ENCODE results near the gene SEC16A. TPM values are rescaled to one million over a fixed set of nuclear protein-coding genes. Genes with fewer than 3 reads are reported as not detected.

Gene SEC16A
- total RNA-seq, 1 experiment from 2014 or later, result 85.8 TPM

DNA sequence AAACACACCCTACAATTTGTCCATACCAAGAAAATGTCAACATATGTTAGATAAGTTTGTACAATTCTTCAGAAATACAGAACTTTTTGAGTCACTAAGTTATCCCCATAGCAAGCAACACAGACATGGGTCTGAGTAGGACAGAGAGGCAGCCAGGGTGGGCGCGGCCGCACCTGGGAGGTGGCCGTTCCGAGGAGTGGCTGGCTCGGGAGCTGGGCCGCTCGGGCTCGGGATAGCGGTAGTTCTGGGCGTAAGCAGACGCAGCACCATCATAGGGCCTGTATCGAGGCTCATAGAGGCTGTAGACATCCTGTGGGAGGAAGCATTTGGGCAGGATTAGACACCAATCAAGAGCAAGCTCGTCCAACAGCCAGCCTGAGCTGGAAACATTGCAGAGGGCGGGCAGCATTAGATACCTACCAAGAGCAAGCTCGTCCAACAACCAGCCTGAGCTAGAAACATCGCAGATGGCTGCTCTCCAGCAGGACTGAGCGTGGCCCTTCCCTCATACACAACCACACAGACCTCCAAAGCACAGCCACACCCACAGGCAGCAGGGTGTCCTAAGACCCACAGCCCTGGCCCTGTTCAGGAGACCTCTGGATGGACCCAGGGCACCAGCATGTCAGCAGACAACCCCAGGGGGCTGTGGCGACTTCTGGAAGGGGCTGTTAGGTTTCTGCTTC, 10.9 kb downstream of the SEC16A start:
- Mint-ChIP-seq H3K36me3 (ENCODE audit: insufficient read depth, unreplicated experiment) (peaks cover 94% of the 10 kb centered on the region), H3K4me1 (ENCODE audit: insufficient read depth, unreplicated experiment) (no peaks in the 10 kb centered on the region), H3K27me3 (ENCODE audit: insufficient read depth, unreplicated experiment) (no peaks in the 10 kb centered on the region), H3K4me3 (ENCODE audit: unreplicated experiment) (no peak overlapping the region), H3K27ac (ENCODE audit: low read depth, unreplicated experiment) (no peak overlapping the region), H3K9me3 (ENCODE audit: unreplicated experiment) (no peaks in the 10 kb centered on the region)
- intact Hi-C loops (cut with micrococcal nuclease), result no loop called here
- TF ChIP-seq, protein P1, sequence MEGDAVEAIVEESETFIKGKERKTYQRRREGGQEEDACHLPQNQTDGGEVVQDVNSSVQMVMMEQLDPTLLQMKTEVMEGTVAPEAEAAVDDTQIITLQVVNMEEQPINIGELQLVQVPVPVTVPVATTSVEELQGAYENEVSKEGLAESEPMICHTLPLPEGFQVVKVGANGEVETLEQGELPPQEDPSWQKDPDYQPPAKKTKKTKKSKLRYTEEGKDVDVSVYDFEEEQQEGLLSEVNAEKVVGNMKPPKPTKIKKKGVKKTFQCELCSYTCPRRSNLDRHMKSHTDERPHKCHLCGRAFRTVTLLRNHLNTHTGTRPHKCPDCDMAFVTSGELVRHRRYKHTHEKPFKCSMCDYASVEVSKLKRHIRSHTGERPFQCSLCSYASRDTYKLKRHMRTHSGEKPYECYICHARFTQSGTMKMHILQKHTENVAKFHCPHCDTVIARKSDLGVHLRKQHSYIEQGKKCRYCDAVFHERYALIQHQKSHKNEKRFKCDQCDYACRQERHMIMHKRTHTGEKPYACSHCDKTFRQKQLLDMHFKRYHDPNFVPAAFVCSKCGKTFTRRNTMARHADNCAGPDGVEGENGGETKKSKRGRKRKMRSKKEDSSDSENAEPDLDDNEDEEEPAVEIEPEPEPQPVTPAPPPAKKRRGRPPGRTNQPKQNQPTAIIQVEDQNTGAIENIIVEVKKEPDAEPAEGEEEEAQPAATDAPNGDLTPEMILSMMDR (IDR thresholded peaks at IDR 0.05; ENCODE audit: unreplicated experiment), result no peak
- BruUV-seq (replicated peaks), result no TSS peak
- DNase-seq (ENCODE audit: unreplicated experiment), result no peak
- CTCF ChIA-PET, result no interaction called here
- POLR2A ChIA-PET, result interaction anchor here (0.6 kb wide), 1 partner anchor 996 kb away, joined by 3 read pairs; no protein-coding TSS in a partner anchor

GRCh38 chr9:136470792-136471469, 11.9 kb downstream of the SEC16A start:
- no peak overlapping the region for H3K4me3 Mint-ChIP-seq (ENCODE audit: unreplicated experiment)
- no TSS peak for BruUV-seq (replicated peaks)

DNA sequence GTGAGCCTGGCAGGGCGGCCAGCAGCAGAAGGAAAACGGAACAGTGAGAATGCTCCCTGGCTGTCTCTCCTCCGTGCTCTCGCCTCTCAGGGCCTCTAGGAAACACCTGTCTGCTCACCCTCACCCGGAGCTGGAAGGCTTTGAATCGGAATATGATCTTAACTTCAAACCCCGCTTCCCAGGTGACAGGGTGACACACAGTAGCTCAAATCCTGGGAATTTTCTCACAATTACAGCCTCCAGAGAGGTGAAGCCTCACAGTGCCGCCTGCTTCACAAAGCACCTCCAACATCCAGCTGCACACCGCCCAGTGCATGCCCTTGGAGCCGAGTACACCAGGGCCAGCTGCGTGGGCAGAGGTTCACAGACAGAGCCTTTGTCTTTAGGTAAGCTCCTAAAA, 12.5 kb downstream of the SEC16A start:
- TF ChIP-seq, protein P1 (IDR thresholded peaks at IDR 0.05; ENCODE audit: unreplicated experiment), result no peak
- Mint-ChIP-seq H3K27me3 (ENCODE audit: insufficient read depth, unreplicated experiment) (no peaks in the 10 kb centered on the region), H3K36me3 (ENCODE audit: insufficient read depth, unreplicated experiment) (peaks cover 94% of the 10 kb centered on the region), H3K4me3 (ENCODE audit: unreplicated experiment) (no peak overlapping the region), H3K4me1 (ENCODE audit: insufficient read depth, unreplicated experiment) (no peaks in the 10 kb centered on the region), H3K9me3 (ENCODE audit: unreplicated experiment) (no peaks in the 10 kb centered on the region), H3K27ac (ENCODE audit: low read depth, unreplicated experiment) (no peak overlapping the region)
- ChIA-PET CTCF (interaction anchor here (0.5 to 1.0 kb wide), 3 partner anchors 14 to 181 kb away, joined by 4 to 5 read pairs (median 4); no protein-coding TSS in a partner anchor), POLR2A (interaction anchor here (0.6 to 1.3 kb wide), 3 partner anchors 13 to 423 kb away, joined by 3 read pairs; no protein-coding TSS in a partner anchor)
- intact Hi-C loops (cut with micrococcal nuclease), result no loop called here
- no TSS peak for BruUV-seq (replicated peaks)
- no peak for DNase-seq (ENCODE audit: unreplicated experiment)

More at GRCh38 chr9:136470792-136471469, 11.9 kb downstream of the SEC16A start:
- TF ChIP-seq, protein P1 (IDR thresholded peaks at IDR 0.05; ENCODE audit: unreplicated experiment), result no peak
- H3K27ac Mint-ChIP-seq (ENCODE audit: low read depth, unreplicated experiment), result no peak overlapping the region
- peaks cover 93% of the 10 kb centered on the region for H3K36me3 Mint-ChIP-seq (ENCODE audit: insufficient read depth, unreplicated experiment)
- POLR2A ChIA-PET, result interaction anchor here (0.7 to 1.3 kb wide), 2 partner anchors 13 to 423 kb away, joined by 3 read pairs; no protein-coding TSS in a partner anchor
- no peaks in the 10 kb centered on the region for H3K27me3 Mint-ChIP-seq (ENCODE audit: insufficient read depth, unreplicated experiment)
- H3K9me3 Mint-ChIP-seq (ENCODE audit: unreplicated experiment), result no peaks in the 10 kb centered on the region
- no peaks in the 10 kb centered on the region for H3K4me1 Mint-ChIP-seq (ENCODE audit: insufficient read depth, unreplicated experiment)
- intact Hi-C loops (cut with micrococcal nuclease), result no loop called here
- CTCF ChIA-PET, result interaction anchor here (0.5 to 1.0 kb wide), 3 partner anchors 14 to 180 kb away, joined by 4 to 5 read pairs (median 4); no protein-coding TSS in a partner anchor
- DNase-seq (ENCODE audit: unreplicated experiment), result no peak

DNA sequence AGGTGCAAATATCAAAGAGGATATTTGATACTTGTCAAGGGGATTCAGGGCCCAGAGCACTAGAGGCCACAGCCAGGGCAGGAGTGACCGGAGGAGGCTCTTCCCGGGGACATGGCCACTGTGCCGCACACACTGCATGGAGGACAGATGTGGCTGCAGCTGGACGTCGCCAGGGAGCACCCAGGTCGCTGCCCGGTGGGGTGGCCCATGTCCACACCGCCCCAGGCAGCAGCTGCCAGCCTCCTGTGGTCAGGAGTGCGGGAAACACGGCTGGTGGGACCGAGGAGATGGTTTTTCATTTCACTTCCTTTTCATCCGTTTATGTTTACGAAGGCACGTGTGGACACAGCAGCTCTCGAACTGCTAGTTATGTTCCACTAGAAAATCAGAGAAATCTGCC, 15.1 kb downstream of the SEC16A start:
- ChIA-PET CTCF (interaction anchor here (0.6 to 0.7 kb wide), 2 partner anchors 22 to 558 kb away, joined by 3 to 6 read pairs; no protein-coding TSS in a partner anchor), POLR2A (interaction anchor here (1.2 kb wide), 1 partner anchor 58 kb away, joined by 3 read pairs; no protein-coding TSS in a partner anchor)
- TF ChIP-seq, protein P1 (IDR thresholded peaks at IDR 0.05; ENCODE audit: unreplicated experiment), result no peak
- Mint-ChIP-seq H3K4me3 (ENCODE audit: unreplicated experiment) (no peak overlapping the region), H3K9me3 (ENCODE audit: unreplicated experiment) (no peaks in the 10 kb centered on the region), H3K36me3 (ENCODE audit: insufficient read depth, unreplicated experiment) (peaks cover 94% of the 10 kb centered on the region), H3K27me3 (ENCODE audit: insufficient read depth, unreplicated experiment) (no peaks in the 10 kb centered on the region), H3K27ac (ENCODE audit: low read depth, unreplicated experiment) (no peak overlapping the region), H3K4me1 (ENCODE audit: insufficient read depth, unreplicated experiment) (no peaks in the 10 kb centered on the region)
- no TSS peak for BruUV-seq (replicated peaks)
- intact Hi-C loops (cut with micrococcal nuclease), result no loop called here
- DNase-seq (ENCODE audit: unreplicated experiment), result no peak
